Measurements from ENCODE around the gene HNRNPA3.

Gene HNRNPA3

DNA sequence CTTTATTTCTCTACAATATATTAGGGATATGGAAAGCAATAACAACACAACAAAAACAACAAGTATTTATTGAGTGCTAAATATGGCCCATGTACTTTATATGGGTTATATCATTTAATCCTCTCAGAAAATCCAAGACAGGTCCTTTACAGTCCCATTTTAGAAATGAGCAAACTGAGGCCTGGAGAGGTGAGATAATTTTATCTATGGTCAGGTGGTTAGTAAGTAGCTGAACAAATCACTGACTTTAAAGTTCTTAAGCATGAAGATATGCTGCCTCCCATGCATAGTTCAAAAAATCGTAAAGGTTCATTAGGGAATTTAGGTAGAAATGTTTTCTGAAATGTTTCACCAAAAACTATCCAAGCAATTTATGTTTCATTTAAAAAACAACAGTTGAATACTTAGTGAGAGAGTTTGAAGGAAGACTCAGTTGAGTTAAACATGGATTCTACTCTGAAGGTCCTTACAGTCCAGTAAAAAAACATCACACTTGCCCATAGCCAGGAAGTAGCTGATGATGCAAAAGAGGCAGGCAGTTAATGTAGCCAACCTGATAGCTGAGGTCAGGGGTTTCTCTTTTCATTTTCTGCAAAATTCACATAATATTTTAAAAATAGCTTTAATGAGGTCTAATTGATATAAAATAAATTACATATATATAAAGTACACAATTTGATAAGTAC is 59.5 kb downstream of the HNRNPA3 start:
- DNase-seq (ENCODE audit: low read depth): no peak

DNA sequence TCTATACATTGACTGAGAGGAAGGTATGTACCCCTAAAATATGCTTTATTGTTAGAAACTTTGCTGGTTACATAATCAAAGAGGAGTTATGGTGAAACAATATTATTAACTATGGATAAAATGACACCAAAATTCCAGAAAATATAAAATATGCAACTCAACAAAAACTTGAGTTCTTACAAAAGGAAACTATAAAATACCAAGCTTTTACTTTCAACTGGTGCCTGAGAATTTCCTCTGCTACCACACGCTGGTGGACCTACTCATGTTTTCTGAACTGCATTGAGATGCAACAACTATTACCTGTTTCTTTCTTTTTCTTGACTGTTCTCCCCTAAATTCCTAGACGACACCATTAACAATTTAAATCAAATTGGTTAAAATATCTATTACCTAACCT is 60.2 kb downstream of the HNRNPA3 start:
- no peak for DNase-seq (ENCODE audit: low read depth)

DNA sequence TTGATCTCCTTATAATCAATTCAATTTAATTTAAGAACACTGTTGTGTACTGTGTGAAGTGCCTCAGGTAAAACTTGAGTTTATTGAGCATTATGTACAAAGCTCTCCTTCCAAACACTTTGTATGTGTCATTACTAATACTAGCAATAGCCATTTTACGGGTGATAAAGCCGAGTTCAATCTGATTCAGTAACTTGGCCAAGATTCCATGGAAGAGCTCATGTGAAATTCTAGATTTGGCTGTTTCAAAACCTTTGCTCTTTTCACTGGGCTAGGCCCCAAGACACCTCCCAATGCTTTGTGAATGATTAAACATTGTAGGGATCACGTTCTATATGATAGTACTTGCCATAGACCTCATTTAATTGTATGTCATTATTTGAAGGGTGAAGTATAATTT is 60.8 kb downstream of the HNRNPA3 start:
- DNase-seq (ENCODE audit: low read depth): no peak
